ENCODE measurements around the gene NID1.

DNA sequence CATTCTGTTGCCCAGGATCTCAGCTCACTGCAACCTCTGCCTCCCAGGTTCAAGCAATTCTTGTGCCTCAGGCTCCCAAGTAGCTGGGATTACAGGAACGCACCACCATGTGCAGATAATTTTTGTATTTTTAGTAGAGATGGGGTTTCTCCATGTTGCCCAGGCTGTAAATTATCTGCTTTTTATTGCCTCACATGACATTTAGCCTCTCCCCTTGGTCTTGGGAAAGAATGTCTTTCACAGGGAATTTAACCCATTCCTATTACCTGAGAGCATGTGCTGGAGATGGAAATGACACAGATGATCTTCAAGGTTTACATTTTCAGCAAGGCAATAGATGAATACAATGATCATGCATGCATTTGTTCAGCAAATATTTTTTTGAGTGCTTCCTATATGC lies 75.8 kb downstream of the NID1 start:
- TF ChIP-seq, protein P1, sequence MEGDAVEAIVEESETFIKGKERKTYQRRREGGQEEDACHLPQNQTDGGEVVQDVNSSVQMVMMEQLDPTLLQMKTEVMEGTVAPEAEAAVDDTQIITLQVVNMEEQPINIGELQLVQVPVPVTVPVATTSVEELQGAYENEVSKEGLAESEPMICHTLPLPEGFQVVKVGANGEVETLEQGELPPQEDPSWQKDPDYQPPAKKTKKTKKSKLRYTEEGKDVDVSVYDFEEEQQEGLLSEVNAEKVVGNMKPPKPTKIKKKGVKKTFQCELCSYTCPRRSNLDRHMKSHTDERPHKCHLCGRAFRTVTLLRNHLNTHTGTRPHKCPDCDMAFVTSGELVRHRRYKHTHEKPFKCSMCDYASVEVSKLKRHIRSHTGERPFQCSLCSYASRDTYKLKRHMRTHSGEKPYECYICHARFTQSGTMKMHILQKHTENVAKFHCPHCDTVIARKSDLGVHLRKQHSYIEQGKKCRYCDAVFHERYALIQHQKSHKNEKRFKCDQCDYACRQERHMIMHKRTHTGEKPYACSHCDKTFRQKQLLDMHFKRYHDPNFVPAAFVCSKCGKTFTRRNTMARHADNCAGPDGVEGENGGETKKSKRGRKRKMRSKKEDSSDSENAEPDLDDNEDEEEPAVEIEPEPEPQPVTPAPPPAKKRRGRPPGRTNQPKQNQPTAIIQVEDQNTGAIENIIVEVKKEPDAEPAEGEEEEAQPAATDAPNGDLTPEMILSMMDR (IDR thresholded peaks at IDR 0.05; ENCODE audit: low read length): no peak
- no peak for TF ChIP-seq EZH2 (optimal IDR thresholded peaks at IDR 0.05; ENCODE audit: low read depth, low read length)
